ENCODE results near the gene CEBPE.

- no peak for TF ChIP-seq CTCF (IDR thresholded peaks at IDR 0.05)
- no peak for TF ChIP-seq POLR2A (IDR thresholded peaks at IDR 0.05)
Observed at GRCh38 chr14:23143911-23144310, 24.9 kb upstream of the CEBPE start.
